K562 (cell line): ENCODE measurements around the gene SEMA5A. TPM values are rescaled to one million over a fixed set of nuclear protein-coding genes. Genes with fewer than 3 reads are reported as not detected.

Source experiments
- ATAC-seq: fragments of 200-7000 bp; cut with Tn5 transposase; 3 replicates; pipeline ENCODE4 v1.9.1; 2020; ENCODE audit warnings: moderate library complexity
- BruUV-seq: library from RNA; stranded (reverse); fragments of 400-500 nt; replicated peaks from 2 replicates; lab custom pipeline; 2021; lab: Mats Ljungman, UMichigan
- CTCF ChIA-PET: fragments of 300-600 bp; formaldehyde crosslinking; extraction: SDS; loops from one replicate; lab custom pipeline; 2021; ENCODE audit warnings: low intra/inter-chr PET ratio; lab: Yijun Ruan, JAX
- POLR2A ChIA-PET: fragments of 300-600, 350-650 bp; sonication (Branson Sonifier 250); formaldehyde crosslinking; extraction: SDS; loops from one replicate; lab custom pipeline; 2021; ENCODE audit warnings: antibody characterized with exemption, inconsistent platforms; lab: Yijun Ruan, JAX
- DNase-seq, 4 experiments: peaks; one replicate each; pipeline versions ENCODE4 v3.0.0 to v3.0.0-alpha.2; 2011 to 2018; ENCODE audit warnings: low spot score in 3 of 4, mixed read lengths in 3 of 4; ENCODE audit errors: extremely low read depth in 1 of 4
- FAIRE-seq: peaks from 2 replicates; lab custom pipeline; 2011; peaks lifted over from hg19 to GRCh38; lab: Jason Lieb, UNC
- H2AFZ ChIP-seq: 2 replicates; pipeline ENCODE4 v1.6.0; 2011; ENCODE audit warnings: low read depth, low read length, control low read depth, inconsistent platforms
- H3K27ac ChIP-seq: fragments of 200-600 bp; 3 replicates; pipeline ENCODE4 v1.8.0; 2011; ENCODE audit warnings: low read depth, mild to moderate bottlenecking, control low read depth, inconsistent platforms, low read length, moderate library complexity, mixed read lengths; ENCODE audit errors: extremely low read depth
- H3K27me3 ChIP-seq, 2 experiments: fragments of 300-600 bp in 1 of 2; 2 replicates in 1 of 2; 3 replicates in 1 of 2; pipeline versions ENCODE4 v1.6.0 to v1.8.0; 2011; ENCODE audit warnings: inconsistent platforms in 2 of 2, low read length in 2 of 2, mild to moderate bottlenecking in 1 of 2, mixed read lengths in 1 of 2, moderate library complexity in 1 of 2; ENCODE audit not compliant: control insufficient read depth in 2 of 2, insufficient read depth in 2 of 2
- H3K36me3 ChIP-seq: fragments of 300-600 bp; 3 replicates; pipeline ENCODE4 v1.8.0; 2011; ENCODE audit warnings: mild to moderate bottlenecking, low read length, inconsistent platforms; ENCODE audit not compliant: control insufficient read depth, insufficient read depth
- H3K4me1 ChIP-seq, 2 experiments: fragments of 200-600 bp in 1 of 2; replicated peaks in 1 of 2; 2 replicates in 1 of 2; 3 replicates in 1 of 2; pipeline versions ENCODE4 v1.5.1 to v1.8.0; 2011; ENCODE audit warnings: inconsistent platforms in 2 of 2, low read length in 2 of 2, mild to moderate bottlenecking in 1 of 2, mixed read lengths in 1 of 2, moderate library complexity in 1 of 2; ENCODE audit not compliant: control insufficient read depth in 2 of 2, insufficient read depth in 2 of 2
- H3K4me2 ChIP-seq: 2 replicates; pipeline ENCODE4 v1.6.1; 2011; ENCODE audit warnings: low read length, control low read depth, inconsistent platforms, mixed read lengths; ENCODE audit not compliant: insufficient read depth
- H3K4me3 ChIP-seq: fragments of 200-600 bp; sonication (generic), shearing (Covaris generic); 2 replicates; pipeline ENCODE4 v1.5.1; 2016; ENCODE audit warnings: control low read depth, inconsistent platforms
- H3K79me2 ChIP-seq: fragments of 200-600 bp; 3 replicates; pipeline ENCODE4 v1.8.0; 2011; ENCODE audit warnings: low read length, inconsistent platforms; ENCODE audit not compliant: control insufficient read depth, insufficient read depth
- H3K9ac ChIP-seq, 2 experiments: 2 replicates each; pipeline versions ENCODE4 v1.6.0 to v1.6.1; 2011; ENCODE audit warnings: low read depth in 2 of 2, low read length in 2 of 2, control low read depth in 1 of 2, inconsistent platforms in 1 of 2, mild to moderate bottlenecking in 1 of 2, mixed read lengths in 1 of 2; ENCODE audit not compliant: insufficient read depth in 1 of 2
- H3K9me1 ChIP-seq: one replicate; pipeline ENCODE4 v1.6.0; 2011; ENCODE audit warnings: inconsistent platforms, mild to moderate bottlenecking, low read length, moderate library complexity; ENCODE audit not compliant: control insufficient read depth, insufficient read depth
- H3K9me3 ChIP-seq: replicated peaks from 2 replicates; pipeline ENCODE4 v1.5.1; 2011; ENCODE audit warnings: low read depth, low read length, inconsistent platforms; ENCODE audit not compliant: control insufficient read depth, insufficient read depth
- H4K20me1 ChIP-seq: replicated peaks from 2 replicates; pipeline ENCODE4 v1.6.1; 2011; ENCODE audit warnings: low read length, inconsistent platforms, mixed read lengths; ENCODE audit not compliant: control insufficient read depth, insufficient read depth
- ESRRB ChIP-seq: fragments of 250-450 bp; sonication (Bioruptor Pico); IDR thresholded peaks from 2 replicates; pipeline ENCODE4 v1.5.0; 2020; ENCODE audit warnings: mild to moderate bottlenecking, moderate library complexity, borderline replicate concordance
- MGA ChIP-seq: fragments of 450-650 bp; IDR thresholded peaks from 2 replicates; pipeline ENCODE4 v1.6.1; 2016; ENCODE audit warnings: mild to moderate bottlenecking, moderate library complexity
- RFX7 ChIP-seq: fragments of 250-450 bp; sonication (Bioruptor Pico); IDR thresholded peaks from 2 replicates; pipeline ENCODE4 v1.5.1; 2021; ENCODE audit warnings: mild to moderate bottlenecking
- SMC3 ChIP-seq: conservative IDR thresholded peaks from 2 replicates; pipeline ENCODE4 v1.6.1; 2011; ENCODE audit warnings: low read depth, low read length, improper control_type of control experiment; ENCODE audit not compliant: insufficient read depth
- SNAPC5 ChIP-seq: fragments of 250-450 bp; sonication (Bioruptor Pico); IDR thresholded peaks from 2 replicates; pipeline ENCODE4 v1.8.0; 2021; ENCODE audit warnings: moderate library complexity, mild to moderate bottlenecking, inconsistent platforms
- TOE1 ChIP-seq, 2 experiments: fragments of 450-650 bp in 1 of 2; sonication (generic) in 1 of 2; formaldehyde crosslinking in 1 of 2; IDR thresholded peaks; 2 replicates each; pipeline versions ENCODE4 v1.7.1 to v1.8.0; 2016 to 2022; ENCODE audit warnings: borderline replicate concordance in 2 of 2, mild to moderate bottlenecking in 2 of 2, antibody characterized with exemption in 1 of 2, inconsistent platforms in 1 of 2, low read depth in 1 of 2, missing genetic modification reagents in 1 of 2, moderate library complexity in 1 of 2
- XRCC5 ChIP-seq: fragments of 200-400 bp; formaldehyde crosslinking; IDR thresholded peaks from 2 replicates; pipeline ENCODE4 v1.6.1; 2017; ENCODE audit warnings: low read depth, mild to moderate bottlenecking, low read length
- ZNF76 ChIP-seq: fragments of 250-450 bp; sonication (Bioruptor Pico); IDR thresholded peaks from 2 replicates; pipeline ENCODE4 v1.4.0; 2020; ENCODE audit warnings: mild to moderate bottlenecking, moderate library complexity, borderline replicate concordance
- WGBS: fragments of 100-300 bp; shearing (Covaris generic); methylation state at CpG from one replicate; pipeline ENCODE4 v1.1.6; 2016; ENCODE audit warnings: low coverage, mixed read lengths; ENCODE audit not compliant: insufficient coverage; ENCODE audit errors: missing lambda C conversion rate; 5-methylcytosine and 5-hydroxymethylcytosine counted together
- in situ Hi-C: fragments of 300-500 bp; cut with MboI; formaldehyde crosslinking; loops from 4 replicates; pipeline ENCODE4 v1.15.0; 2018; ENCODE audit warnings: inconsistent platforms, mixed read lengths
- intact Hi-C: fragments of 100-400 bp; cut with micrococcal nuclease; formaldehyde crosslinking; loops from 2 replicates; pipeline ENCODE4 v1.14.2; 2022
- polyA plus RNA-seq, 8 experiments: library from polyadenylated mRNA; depleted of rRNA in 4 of 8; stranded (reverse) in 5 of 8; unstranded in 3 of 8; fragments of >200 nt; fragmentation: Nextera tagmentation in 2 of 8; fragmentation: Illumina TruSeq in 1 of 8; extraction: Ambion mirVana in 2 of 8; extraction: Trizol in 1 of 8; gene quantifications; 2 replicates each; pipeline versions ENCODE4 v1.2.1 to v1.2.3, GENCODE V29; 2011 to 2014; ENCODE audit warnings: inconsistent platforms in 1 of 8, missing spikeins in 1 of 8
- total RNA-seq, 7 experiments: library from RNA; depleted of rRNA in 6 of 7; stranded (reverse); fragments of >200 nt in 6 of 7; fragmentation: Illumina TruSeq in 2 of 7; extraction: Trizol in 2 of 7; gene quantifications; 2 replicates each; pipeline versions ENCODE4 v1.2.1 to v1.2.3, GENCODE V29; 2011 to 2021; ENCODE audit warnings: low replicate concordance in 1 of 7

Gene SEMA5A
- total and polyA plus RNA-seq, 9 of the 15 experiments (the other 6 are each of a cell fraction or from before 2014, with no cell fraction given), result 0.02 TPM; not detected in 8

- Histone ChIP-seq H3K27me3 (peaks cover 0 to 3% of the 10 kb centered on the region in 2 experiments; a peak in 1 of 5 replicates), H3K36me3 (no peaks in the 10 kb centered on the region), H2AFZ (peak overlapping the region; percentile 11; the same call in 1 of the 2 replicates), H3K9ac (no peak overlapping the region), H4K20me1 (no peaks in the 10 kb centered on the region), H3K4me1 (peaks cover 0 to 21% of the 10 kb centered on the region in 2 experiments; a peak in 2 of 5 replicates), H3K27ac (no peak overlapping the region), H3K9me3 (no peaks in the 10 kb centered on the region), H3K9me1 (no peaks in the 10 kb centered on the region)
- in situ Hi-C loops, result no loop called here
- POLR2A ChIA-PET, result no interaction called here
- DNase-seq (no peak), ATAC-seq (peak; percentile 6; the same call in 1 of the 3 replicates)
- BruUV-seq, result no TSS peak
- WGBS, result 0% methylated on average over 6 of the region's 6 CpGs
- TF ChIP-seq MGA, result no peak
- no peak for TF ChIP-seq ZNF76 (CRISPR knock-in tag)
- TF ChIP-seq SMC3, result no peak
- TF ChIP-seq TOE1 (IDR thresholded peaks at IDR 0.05; ENCODE audit: borderline replicate concordance), result no peak
- TF ChIP-seq TOE1 (CRISPR knock-in tag; IDR thresholded peaks at IDR 0.05; ENCODE audit: borderline replicate concordance, low read depth), result no peak
- TF ChIP-seq SNAPC5 (CRISPR knock-in tag), result no peak
- no peak for TF ChIP-seq XRCC5
- no peak for TF ChIP-seq ESRRB (CRISPR knock-in tag)
- TF ChIP-seq RFX7 (CRISPR knock-in tag), result no peak
- TF ChIP-seq, all 486 proteins: peak for 0
- Histone ChIP-seq H3K4me2 (no peak overlapping the region), H3K79me2 (no peaks in the 10 kb centered on the region), H3K4me3 (no peak overlapping the region)
- FAIRE-seq, result no peak
- intact Hi-C loops, result loop anchor here (2.0 to 10.0 kb wide), 2 partner anchors 183 to 1619 kb away; no protein-coding TSS in a partner anchor
- CTCF ChIA-PET, result no interaction called here
Observed at GRCh38 chr5:9544056-9544455, 1.8 kb downstream of the SEMA5A start.
